ENCODE results near the gene ERFE.
"Not testable (repeated sequence)": the region's sequence is repeated elsewhere in the genome, so short reads cannot be mapped to it uniquely, and the experiment has no call there.

- not testable (repeated sequence) for TF ChIP-seq CTCF (IDR thresholded peaks at IDR 0.05; ENCODE audit: insufficient read depth, low read length, poor library complexity, severe bottlenecking); EZH2phosphoT487 (conservative IDR thresholded peaks at IDR 0.05; ENCODE audit: low read length)
These were observed 43.1 kb upstream of the ERFE start for GRCh38 chr2:238115709-238116108.
